GM18520 (cell line): ENCODE measurements around the gene LSMEM2.

Experiments
- ATAC-seq: cut with Tn5 transposase; IDR thresholded peaks from one replicate; pipeline ENCODE4 v1.9.1; 2021; ENCODE audit not compliant: unreplicated experiment

The LSMEM2 gene

GRCh38 chr3:50337175-50337861, 58.4 kb downstream of the LSMEM2 start:
- peak; percentile 72 for ATAC-seq
